ENCODE results near the gene FRMD4B.
A peak's percentile ranks its signal among the peaks of the same experiment; 100 is the strongest.
"Not testable (repeated sequence)": the region's sequence is repeated elsewhere in the genome, so short reads cannot be mapped to it uniquely, and the experiment has no call there.

Gene FRMD4B

GRCh38 chr3:69236812-69237707 lies 148.8 kb downstream of the FRMD4B start:
- H3K9ac ChIP-seq: no peak overlapping the region
- no peaks in the 10 kb centered on the region for H3K79me2 ChIP-seq
- no peaks in the 10 kb centered on the region for H3K9me3 ChIP-seq (ENCODE audit: control insufficient read depth, low read length)
- H3K4me2 ChIP-seq (ENCODE audit: low read length): no peak overlapping the region
- no peak overlapping the region for H3K4me3 ChIP-seq (ENCODE audit: low read depth, low read length)
- no peaks in the 10 kb centered on the region for H3K27me3 ChIP-seq (ENCODE audit: control insufficient read depth, insufficient read depth, low read length)
- H3K27ac ChIP-seq: no peak overlapping the region
- no peaks in the 10 kb centered on the region for H3K4me1 ChIP-seq
- H3K36me3 ChIP-seq (ENCODE audit: control insufficient read depth, insufficient read depth, low read length): no peaks in the 10 kb centered on the region
- H2AFZ ChIP-seq: peak overlapping the region; percentile 28
- no peak for TF ChIP-seq CTCF (IDR thresholded peaks at IDR 0.05)

DNA sequence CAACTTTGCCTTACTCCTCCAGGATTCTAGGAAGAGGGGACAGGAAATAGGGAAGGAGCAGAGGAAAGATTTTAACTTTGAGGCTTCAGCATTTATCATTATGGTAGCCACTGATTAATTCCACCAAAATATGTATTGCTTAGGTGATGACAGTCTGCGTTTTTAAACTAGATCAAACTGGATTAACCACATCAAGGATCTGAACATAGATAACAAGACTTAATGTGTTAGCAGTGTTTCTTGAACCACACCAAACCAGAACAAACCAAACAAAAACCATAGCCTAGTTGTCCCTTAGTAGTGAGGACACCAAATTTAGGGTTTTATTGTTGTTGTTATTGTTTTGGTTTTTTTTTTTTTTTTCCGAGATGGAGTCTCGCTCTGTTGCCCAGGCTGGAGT lies 150.0 kb downstream of the FRMD4B start:
- no peaks in the 10 kb centered on the region for H3K79me2 ChIP-seq
- no peak overlapping the region for H3K9ac ChIP-seq
- no peak overlapping the region for H2AFZ ChIP-seq
- no peaks in the 10 kb centered on the region for H3K27me3 ChIP-seq (ENCODE audit: control insufficient read depth, insufficient read depth, low read length)
- H3K27ac ChIP-seq: no peak overlapping the region
- no peak overlapping the region for H3K4me2 ChIP-seq (ENCODE audit: low read length)
- no peaks in the 10 kb centered on the region for H3K9me3 ChIP-seq (ENCODE audit: control insufficient read depth, low read length)
- H3K4me1 ChIP-seq: no peaks in the 10 kb centered on the region
- no peak overlapping the region for H3K4me3 ChIP-seq (ENCODE audit: low read depth, low read length)
- no peak for TF ChIP-seq CTCF (IDR thresholded peaks at IDR 0.05)
- no peaks in the 10 kb centered on the region for H3K36me3 ChIP-seq (ENCODE audit: control insufficient read depth, insufficient read depth, low read length)

DNA sequence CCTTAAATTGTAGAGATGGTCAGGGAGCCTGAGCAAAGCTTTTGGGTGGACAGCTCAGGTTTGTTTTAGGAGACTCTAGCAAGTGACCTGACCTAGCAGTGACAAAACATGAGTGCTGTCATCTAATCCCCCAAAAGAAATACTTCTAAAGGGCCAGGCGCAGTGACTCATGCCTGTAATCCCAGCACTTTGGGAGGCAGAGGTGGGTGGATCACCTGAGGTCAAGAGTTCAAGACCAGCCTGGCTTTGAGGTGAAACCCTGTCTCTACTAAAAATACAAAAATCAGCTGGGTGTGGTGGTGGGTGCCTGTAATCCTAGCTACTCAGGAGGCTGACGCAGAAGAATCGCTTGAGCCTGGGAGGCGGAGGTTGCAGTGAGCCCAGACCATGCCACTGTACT lies 150.7 kb downstream of the FRMD4B start:
- H3K27ac ChIP-seq; H3K27me3 ChIP-seq (ENCODE audit: control insufficient read depth, insufficient read depth, low read length); H3K4me3 ChIP-seq (ENCODE audit: low read depth, low read length): not testable (repeated sequence)

GRCh38 chr3:69232482-69232881 lies 153.4 kb downstream of the FRMD4B start:
- Histone ChIP-seq H3K9ac (no peak overlapping the region), H3K4me2 (ENCODE audit: low read length) (no peak overlapping the region), H3K36me3 (ENCODE audit: control insufficient read depth, insufficient read depth, low read length) (no peaks in the 10 kb centered on the region), H3K27me3 (ENCODE audit: control insufficient read depth, insufficient read depth, low read length) (no peaks in the 10 kb centered on the region), H3K4me3 (ENCODE audit: low read depth, low read length) (no peak overlapping the region), H3K27ac (no peak overlapping the region), H3K79me2 (no peaks in the 10 kb centered on the region), H3K4me1 (no peaks in the 10 kb centered on the region), H2AFZ (no peak overlapping the region), H3K9me3 (ENCODE audit: control insufficient read depth, low read length) (no peaks in the 10 kb centered on the region)
- TF ChIP-seq CTCF (IDR thresholded peaks at IDR 0.05): no peak

More for the DNA sequence above, 150.7 kb downstream of the FRMD4B start:
- not testable (repeated sequence) for H3K4me2 ChIP-seq (ENCODE audit: low read length); H3K9ac ChIP-seq; H3K4me1 ChIP-seq; H2AFZ ChIP-seq; H3K79me2 ChIP-seq; H3K9me3 ChIP-seq (ENCODE audit: control insufficient read depth, low read length); H3K36me3 ChIP-seq (ENCODE audit: control insufficient read depth, insufficient read depth, low read length)

- Histone ChIP-seq H3K9me3 (ENCODE audit: control insufficient read depth, low read length) (no peaks in the 10 kb centered on the region), H3K4me3 (ENCODE audit: low read depth, low read length) (no peak overlapping the region), H3K9ac (no peak overlapping the region), H3K79me2 (no peaks in the 10 kb centered on the region), H3K4me2 (ENCODE audit: low read length) (no peak overlapping the region), H2AFZ (no peak overlapping the region), H3K27ac (no peak overlapping the region), H3K36me3 (ENCODE audit: control insufficient read depth, insufficient read depth, low read length) (no peaks in the 10 kb centered on the region), H3K27me3 (ENCODE audit: control insufficient read depth, insufficient read depth, low read length) (no peaks in the 10 kb centered on the region), H3K4me1 (no peaks in the 10 kb centered on the region)
- no peak for TF ChIP-seq CTCF (IDR thresholded peaks at IDR 0.05)
Observed at GRCh38 chr3:69231929-69232440, 153.9 kb downstream of the FRMD4B start.
